HG02870 (cell line): ENCODE results near the gene TMPRSS11D.

Experiments used
- ATAC-seq: cut with Tn5 transposase; IDR thresholded peaks from one replicate; pipeline ENCODE4 v1.9.1; 2021; ENCODE audit warnings: mild to moderate bottlenecking, moderate library complexity; ENCODE audit not compliant: unreplicated experiment

Gene TMPRSS11D

DNA sequence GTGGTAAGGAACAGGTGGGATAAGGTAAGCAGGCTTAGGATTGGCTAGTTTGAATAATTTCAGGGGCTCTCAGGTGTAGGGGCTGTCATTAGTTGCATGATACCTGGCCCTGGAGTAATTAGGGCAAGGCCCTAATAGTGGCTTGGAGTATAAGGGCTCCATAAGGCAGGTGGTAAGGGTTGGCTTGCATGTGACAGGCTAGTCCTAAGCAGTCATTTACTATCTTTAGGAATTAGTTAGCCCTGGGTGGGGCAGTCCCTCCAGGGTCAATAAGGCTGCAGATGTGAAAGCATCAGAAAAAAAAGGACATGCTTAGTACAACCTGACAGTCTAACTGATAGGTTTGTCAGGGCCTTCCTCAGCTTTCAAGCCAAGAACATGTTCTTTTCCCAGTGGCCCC lies 7.8 kb upstream of the TMPRSS11D start:
- ATAC-seq, result no peak

DNA sequence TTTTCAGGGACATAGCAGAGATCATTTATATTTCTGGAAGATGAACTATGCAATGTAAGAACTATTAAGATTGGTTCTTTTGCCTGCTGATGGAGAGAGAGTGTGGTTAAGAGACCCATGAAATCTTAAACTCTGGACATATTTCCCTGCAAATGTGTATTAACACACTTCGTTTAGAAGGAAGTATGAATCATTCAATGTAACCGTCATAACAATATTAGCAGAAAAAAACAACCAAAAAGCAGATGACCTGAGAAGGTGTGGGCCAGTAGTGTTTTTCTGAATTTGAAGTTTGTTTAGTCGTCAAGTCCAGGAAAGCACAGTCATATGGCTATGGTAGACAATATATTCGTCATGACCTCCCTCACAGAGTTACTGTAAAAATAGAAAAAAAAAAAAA lies 2.5 kb upstream of the TMPRSS11D start:
- ATAC-seq, result no peak

DNA sequence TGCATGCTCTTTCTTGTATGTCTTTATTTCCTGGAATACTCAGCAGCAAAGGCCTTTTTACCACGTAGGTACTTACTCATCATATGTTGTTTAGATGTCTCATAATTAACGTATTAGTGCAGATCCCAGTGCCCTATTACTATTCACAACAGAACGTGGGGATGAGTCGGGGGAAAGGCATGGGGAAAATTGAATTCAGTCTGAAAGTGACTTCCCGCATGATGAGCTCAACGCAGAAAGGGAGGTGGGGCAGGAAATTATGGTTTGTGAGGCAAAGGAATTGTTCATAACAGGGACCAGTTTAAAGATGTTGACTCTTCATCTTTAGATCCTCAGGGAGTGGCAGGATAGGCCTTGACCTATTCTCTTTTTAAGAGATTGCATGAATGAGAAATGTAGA lies 2.0 kb upstream of the TMPRSS11D start:
- no peak for ATAC-seq

DNA sequence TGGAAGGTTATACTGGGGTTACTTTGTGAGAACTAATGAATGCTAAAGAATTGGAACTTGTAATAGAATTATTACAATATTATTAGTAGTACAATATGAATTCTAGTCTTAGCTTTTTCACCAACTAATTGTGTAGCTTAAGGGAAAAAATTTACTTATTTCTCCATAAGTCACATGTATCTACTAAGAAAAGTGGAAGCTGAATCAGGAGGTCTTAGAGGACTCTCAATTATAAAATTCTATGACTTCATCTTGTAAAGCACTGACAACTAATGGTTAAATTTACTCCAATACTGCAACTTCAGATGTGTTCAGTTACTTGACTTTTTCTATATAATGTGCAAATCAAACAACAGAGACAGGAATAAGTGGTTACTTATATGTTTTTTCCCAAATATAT lies 899 bp upstream of the TMPRSS11D start:
- no peak for ATAC-seq

DNA sequence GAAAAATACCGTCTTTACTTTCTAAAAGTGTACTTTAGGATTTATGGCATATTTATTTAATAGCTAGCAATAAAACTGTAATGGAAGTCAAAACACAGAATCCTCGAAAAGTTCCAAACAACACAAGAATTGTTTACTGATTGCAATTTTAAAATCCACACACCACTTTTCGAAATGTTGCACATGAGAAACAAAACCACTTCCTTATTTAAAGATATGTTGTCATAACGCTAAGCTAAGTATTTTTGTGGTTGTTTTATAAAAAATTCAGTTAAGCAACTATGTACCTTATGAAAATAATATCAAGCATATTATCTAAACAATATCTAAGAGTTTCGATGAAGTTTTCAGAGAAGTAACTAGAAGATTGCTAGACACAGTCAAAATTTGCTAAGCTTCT lies 344 bp downstream of the TMPRSS11D start:
- no peak for ATAC-seq

DNA sequence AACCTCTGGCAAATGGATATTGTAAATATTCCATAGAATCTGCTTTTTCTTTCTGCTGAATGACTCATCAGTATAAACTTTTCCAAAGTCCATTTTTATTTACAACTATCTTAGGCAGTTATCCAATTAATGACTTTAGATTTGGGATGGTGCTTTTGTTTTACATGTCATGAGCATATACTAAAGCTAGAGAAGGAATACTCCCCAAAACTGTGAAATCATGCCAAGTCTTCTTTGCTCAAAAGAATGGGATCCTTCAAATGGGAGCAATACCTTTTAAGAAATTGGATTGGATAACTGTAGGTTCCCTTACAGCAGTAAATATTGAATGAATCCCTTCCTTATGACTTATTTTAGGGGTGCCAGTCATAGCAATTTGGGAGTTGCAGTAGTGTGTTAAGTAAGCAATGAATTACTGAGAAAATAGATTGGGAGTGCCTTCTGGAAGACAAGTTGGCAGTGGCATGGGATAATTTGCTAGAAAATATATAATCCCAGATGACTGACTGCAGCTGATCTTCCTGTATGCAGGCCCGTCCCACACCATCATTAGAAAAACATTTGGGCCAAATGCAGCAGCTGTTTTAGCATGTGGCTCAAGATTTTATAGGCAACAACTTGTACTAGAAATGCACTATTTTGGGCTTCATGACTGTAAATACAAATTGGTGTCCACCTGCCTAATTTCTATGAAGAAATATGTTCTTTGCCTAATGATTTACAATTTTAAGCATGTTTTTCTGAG lies 2.8 kb downstream of the TMPRSS11D start:
- ATAC-seq, result no peak

DNA sequence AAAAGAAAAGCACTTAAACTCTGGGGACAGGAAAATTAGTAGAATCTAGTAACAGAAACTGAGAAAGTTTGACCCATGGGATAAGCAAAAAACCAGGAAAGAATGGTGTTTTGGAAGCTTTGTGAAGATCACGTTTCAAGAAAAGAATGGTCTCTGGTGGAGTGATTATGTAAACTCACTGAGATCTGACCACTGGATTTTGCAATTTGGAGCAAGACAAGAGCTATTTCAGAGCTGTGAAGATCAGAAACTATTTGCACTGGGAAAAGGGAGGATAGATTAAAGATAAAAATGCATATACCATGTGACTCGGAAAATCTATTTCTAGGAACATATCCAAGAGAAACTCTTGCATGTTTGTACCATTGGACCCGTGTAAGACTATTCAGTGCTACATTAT lies 4.3 kb downstream of the TMPRSS11D start:
- ATAC-seq, result no peak

DNA sequence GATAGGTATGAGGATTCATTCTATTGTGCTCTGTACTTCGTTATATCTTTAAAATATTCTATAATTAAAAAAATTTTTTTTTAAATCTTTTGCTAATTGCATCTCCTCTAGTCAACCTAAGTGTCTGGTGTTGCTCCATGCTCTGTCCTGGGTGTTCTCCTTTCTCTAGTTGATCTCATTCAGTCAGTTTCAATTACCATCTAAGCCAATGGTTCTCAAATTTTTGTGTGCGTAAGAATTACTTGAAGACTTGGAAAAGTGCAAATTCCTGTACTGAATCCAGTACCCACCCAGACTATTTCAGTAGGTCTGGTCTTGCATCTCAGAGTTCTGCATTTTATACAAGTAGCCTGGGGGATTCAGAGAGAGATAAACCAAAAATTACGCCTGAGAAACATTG lies 6.7 kb downstream of the TMPRSS11D start:
- ATAC-seq, result no peak

DNA sequence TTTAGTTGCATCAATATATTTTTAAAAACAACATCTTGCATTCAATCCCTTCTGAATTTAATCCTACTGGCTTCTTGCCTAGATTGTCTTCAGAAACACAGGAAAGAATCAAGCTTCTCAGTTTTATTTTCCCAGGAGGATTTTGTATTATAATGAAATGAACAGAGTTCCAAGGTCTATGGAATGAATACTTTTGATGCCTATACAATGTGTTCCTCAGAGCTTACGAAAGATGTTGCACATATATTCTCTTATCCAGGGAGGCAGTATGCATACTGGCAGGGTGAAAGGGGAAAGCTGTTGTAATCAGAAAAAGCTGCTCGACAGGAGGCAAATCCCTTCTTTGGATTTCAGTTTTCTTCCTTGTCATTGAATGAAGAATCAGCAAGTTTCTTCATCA lies 8.8 kb downstream of the TMPRSS11D start:
- ATAC-seq, result no peak

DNA sequence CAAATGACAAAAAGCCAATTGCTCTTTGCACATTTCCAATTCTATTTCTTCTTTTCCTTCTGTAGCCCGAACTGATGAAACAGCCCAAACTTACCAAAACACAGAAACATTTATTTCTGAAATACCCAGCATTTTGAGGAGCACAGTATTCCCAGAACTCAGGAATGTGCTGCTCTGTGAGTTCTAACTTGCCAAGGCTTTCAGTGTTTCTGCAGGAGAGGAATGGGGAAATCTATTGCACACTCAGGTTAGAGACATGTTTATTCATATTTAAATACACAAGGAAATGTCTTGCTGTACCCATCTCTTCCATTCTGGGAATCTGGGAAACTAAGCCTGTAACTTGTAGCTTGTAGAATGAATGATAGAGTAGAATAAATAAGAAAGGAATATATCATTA lies 10.7 kb downstream of the TMPRSS11D start:
- ATAC-seq, result no peak

DNA sequence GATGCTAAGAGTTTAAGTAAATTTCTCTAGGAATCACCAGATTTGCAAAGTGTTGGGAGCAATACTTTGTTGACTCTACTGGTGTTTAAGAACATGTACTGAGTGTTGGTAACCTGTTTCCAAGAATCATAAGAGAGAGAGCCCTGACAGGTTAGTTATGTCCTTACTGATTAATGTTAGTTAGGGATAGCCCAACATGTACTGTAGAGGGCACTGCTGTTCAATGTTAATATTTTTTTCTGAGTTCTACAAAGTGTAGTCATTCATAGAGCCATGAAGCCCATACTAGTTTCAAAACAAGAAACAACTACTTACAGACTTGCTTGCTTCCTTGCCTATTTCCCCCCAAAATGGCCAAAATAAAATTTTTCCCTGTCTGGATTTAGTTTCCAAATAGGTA lies 11.9 kb downstream of the TMPRSS11D start:
- peak; percentile 96 for ATAC-seq

DNA sequence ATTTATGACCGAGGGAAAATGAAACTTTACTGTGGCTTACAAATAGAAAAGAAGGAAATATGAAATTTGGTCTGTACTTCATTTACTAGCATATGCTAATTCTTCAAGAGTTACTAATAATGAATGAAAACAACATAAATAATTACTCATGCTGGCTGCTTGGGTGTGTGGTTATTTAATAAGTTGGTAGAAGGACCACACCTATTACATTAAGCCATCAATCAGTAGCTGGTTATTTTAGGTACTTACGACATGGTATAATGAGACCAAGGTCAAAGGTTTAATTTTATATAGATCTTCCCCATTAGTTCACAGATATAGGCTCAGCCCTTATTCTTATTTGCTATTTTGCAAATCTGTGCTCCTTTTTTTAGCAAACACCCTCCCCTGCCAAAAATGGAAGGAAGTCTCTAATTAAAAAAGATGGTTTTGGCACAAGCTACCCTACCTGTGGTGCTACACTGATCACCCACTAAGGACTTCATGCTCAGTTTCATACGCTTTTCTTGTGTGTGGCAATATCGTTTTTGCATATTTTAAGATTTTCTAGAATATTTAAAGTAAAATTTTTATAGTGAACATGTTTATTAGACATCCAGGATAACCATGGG lies 14.1 kb downstream of the TMPRSS11D start:
- ATAC-seq, result no peak

DNA sequence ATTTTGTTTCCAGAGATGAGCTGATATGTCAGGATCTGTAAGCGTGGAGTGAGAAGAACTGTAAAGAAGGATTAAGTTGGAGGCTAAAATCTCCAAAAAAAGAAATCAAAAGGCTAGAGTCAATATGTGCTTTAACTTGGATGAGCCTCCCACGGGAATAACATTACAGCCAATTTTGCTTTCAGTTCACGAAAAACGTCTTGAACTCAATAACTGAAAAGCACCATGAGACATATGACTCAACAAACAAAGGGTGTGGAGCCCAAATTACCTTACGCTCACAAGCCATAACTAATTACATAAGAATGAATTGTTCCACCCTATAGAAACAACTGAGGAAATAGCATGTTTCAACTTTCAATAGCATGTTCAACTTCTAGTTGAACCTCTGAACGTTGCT lies 22.3 kb downstream of the TMPRSS11D start:
- ATAC-seq, result no peak

DNA sequence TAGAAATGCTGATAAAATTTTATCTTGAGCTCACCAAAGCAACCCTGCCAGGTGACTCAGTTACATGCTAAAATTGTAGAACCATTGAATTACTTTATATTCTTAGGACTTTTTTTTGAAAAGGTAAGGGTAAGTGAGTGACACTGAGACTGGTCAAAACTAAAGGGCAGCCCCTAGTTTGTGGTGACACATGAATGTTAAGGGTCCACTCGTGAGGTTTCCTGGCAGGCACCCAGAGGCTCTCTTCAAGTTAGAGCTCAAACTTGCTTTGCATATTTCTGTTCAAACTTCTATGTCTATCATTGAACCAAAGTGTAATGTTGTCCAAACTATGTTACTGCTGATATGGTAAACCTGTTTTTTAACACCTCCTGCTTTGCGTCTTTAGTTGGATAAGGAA lies 30.5 kb downstream of the TMPRSS11D start:
- ATAC-seq, result no peak

DNA sequence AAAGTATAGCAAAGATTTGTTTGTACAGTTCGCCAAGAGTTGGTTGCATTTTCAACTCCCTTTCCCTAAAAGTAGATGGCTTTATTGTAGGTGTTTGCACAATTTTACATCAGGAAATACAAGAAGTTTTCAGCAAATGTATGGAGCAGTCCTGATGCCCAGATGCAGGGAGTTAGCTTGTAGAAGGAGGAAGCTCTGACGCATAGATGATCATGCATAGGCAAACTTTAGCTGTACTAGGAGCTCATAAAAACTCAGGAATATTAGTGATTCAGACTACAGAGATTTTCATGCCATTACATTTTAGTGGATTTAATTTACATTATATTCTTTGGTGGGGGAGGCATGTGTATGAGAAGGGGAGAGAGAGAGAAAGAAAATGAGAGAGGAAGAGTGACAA lies 62.9 kb downstream of the TMPRSS11D start:
- no peak for ATAC-seq

DNA sequence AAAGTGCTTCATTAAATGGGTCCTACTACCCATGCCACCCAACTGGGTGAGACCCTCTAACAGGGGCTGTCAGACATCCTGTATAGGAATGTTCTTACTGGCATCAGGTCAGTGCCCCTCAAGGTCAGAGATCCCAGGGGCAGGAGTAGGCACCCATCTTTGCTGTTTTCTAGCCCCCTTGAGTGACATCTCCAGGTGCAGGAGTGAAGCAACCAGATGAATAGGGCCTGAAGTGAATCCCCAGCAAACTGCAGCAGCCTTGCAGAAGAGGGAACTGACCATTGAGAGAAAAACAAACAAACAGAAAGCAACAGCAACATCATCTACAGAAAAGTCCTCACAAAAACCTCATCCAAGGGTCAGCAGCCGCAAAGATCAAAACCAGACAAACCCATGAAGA lies 73.8 kb downstream of the TMPRSS11D start:
- ATAC-seq, result no peak

DNA sequence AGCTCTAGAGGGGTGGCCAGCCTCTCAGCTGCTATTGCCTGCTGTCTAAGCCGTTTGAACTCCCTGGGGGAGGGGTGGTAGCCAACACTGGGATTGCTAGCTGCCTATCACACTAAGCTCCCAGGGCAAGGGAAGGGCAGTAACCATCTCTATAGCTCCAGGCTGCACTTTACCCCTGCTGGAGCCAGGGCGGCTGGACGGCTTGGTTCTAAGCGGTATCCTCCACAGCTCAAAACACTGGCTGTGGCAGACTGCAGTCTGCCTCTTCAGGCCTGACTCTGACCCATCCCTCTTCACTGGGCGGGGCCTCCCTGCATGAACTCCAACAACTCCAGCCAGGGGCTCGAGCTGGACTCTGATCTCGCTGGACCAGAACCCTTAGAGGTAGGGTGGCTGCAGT lies 74.3 kb downstream of the TMPRSS11D start:
- ATAC-seq, result no peak

DNA sequence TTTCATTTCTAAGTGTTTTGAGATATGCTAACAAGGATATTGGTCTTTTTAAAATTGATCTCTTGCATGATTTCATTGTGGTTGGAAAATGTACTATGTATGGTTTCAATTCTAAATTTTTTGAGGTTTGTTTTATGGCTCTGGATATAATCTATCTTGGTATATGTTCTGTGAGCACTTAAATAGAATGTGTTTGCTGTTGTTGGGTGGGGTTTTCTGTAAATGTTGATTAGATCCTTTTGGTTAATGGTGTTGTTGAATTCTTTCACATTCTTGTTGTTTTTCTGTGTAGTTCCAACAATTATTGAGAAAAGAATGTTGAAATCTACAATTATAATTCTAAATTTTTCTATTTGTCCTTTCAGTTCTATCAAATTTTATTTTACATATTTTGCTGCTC lies 87.0 kb downstream of the TMPRSS11D start:
- no peak for ATAC-seq

DNA sequence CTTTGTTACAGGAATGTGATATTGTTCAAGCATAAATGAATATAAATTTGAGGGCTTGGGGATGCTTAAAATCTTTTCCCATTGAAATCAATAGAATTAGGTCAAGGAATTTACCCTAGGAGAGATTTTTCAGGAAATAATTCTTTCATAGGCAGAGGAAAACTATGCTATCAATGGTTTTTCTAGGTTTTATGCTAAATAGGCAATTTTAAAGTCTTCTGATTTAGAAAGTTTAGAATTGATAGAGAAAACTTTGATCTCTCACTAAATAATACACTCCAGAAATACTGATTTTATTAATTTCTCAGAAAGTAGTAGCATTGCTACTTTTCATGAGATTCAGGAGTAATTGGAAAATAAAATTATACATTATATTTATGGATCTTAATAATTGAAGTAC lies 93.1 kb downstream of the TMPRSS11D start:
- no peak for ATAC-seq

DNA sequence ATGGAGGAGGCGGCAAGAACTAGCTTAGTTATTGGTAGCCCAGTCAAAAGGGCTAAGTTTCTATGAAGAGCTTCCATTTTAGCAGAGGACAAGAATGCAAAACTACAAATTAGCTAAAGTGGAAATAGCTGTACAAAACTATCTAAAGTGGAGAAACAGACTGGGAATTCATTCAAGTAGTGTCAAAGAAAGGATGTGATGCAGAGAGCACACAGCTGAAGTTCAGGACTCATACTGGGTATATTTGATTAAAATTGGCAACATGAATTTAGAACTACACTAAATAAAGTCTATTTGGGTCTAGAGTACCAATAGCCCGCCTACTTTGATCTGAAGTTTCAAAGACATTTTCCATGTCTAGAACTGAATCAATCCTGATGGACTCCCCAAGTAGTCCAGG lies 96.5 kb downstream of the TMPRSS11D start:
- no peak for ATAC-seq

DNA sequence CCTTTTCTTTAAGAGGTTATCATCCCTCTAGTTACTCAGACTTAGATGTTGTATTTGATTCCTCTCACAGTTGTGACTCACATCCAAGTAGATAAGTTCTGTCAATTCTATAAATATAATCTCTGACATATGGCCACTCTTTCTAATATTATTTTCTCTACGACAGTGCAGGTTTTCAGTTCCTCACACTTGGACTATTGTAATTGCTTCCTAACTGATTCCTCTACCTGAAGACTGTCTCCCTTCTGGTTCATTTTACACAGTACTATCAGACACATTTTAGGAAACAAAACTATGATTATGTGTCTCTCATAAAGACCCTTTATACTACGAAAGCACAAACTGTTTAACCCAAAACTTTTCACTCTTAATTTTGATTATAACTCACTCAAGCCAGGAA lies 98.3 kb downstream of the TMPRSS11D start:
- ATAC-seq, result peak; percentile 77

DNA sequence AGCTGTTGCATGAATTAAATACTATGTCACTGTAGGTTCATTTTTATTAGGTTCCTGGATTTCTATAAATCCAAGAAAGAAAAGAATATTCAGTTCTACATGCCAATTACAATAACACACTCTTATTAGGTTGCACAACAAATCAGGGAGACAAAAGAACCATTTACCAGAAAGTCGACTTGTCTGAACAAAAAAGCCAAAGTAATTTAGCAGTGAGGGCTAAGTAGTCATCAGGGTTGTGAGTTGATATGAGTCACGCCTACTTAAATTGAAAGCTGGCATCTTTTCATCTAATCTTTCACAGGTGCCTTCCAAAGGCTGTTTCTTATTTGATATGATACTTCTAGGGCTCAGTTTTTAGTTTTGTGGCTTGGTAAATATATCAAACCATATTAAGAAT lies 104.2 kb downstream of the TMPRSS11D start:
- ATAC-seq, result no peak

DNA sequence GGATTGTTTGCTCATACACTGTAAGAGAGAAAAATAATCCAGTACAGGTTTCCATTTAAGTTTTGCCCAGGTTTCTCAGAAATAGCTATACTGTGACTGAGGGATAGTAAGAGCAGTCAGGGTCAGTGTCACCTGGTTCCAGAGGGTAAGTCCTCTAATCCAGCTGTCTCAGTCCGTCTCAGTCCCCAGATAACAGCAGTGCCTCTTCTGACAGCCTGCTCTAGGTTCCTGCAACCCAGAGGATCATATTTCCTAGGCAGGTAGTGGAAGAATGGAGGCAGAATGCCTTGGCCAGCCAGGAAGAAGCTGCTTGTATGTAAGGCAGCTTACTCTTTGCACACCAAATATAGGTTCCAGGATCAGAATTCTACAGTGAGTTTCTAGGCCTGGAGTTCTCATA lies 107.1 kb downstream of the TMPRSS11D start:
- no peak for ATAC-seq
